ENCODE data around the gene ATP1A1. TPM values are rescaled to one million over a fixed set of nuclear protein-coding genes. Genes with fewer than 3 reads are reported as not detected.

ATP1A1 gene
- total RNA-seq, 1 donor from 2014 or later, result 358 TPM

- Histone ChIP-seq H3K4me3 (no peak overlapping the region), H3K27me3 (no peaks in the 10 kb centered on the region), H3K9me3 (no peaks in the 10 kb centered on the region), H3K4me1 (no peaks in the 10 kb centered on the region), H3K27ac (no peak overlapping the region), H3K36me3 (no peaks in the 10 kb centered on the region)
- intact Hi-C loops (cut with DNase I), result no loop called here
- TF ChIP-seq CTCF (IDR thresholded peaks at IDR 0.05), result no peak
- no peak for TF ChIP-seq POLR2AphosphoS5 (IDR thresholded peaks at IDR 0.05; ENCODE audit: insufficient read depth in 1 of 2, low read depth in 1 of 2)
- no peak for TF ChIP-seq POLR2A (IDR thresholded peaks at IDR 0.05)
- DNase-seq (ENCODE audit: extremely low spot score in 2 of 2), result no peak
Observed at GRCh38 chr1:116445534-116445933, 72.5 kb downstream of the ATP1A1 start.

- no peak for TF ChIP-seq CTCF (IDR thresholded peaks at IDR 0.05)
- TF ChIP-seq POLR2AphosphoS5 (IDR thresholded peaks at IDR 0.05; ENCODE audit: insufficient read depth in 1 of 2, low read depth in 1 of 2), result no peak
- no peak for TF ChIP-seq POLR2A (IDR thresholded peaks at IDR 0.05)
- no peaks in the 10 kb centered on the region for H3K27me3 ChIP-seq
- no peaks in the 10 kb centered on the region for H3K4me1 ChIP-seq
- intact Hi-C loops (cut with DNase I), result no loop called here
- H3K36me3 ChIP-seq, result no peaks in the 10 kb centered on the region
- no peak for DNase-seq (ENCODE audit: extremely low spot score in 2 of 2)
- no peak overlapping the region for H3K4me3 ChIP-seq
- H3K9me3 ChIP-seq, result no peaks in the 10 kb centered on the region
- no peak overlapping the region for H3K27ac ChIP-seq
Observed at GRCh38 chr1:116446686-116447085, 73.6 kb downstream of the ATP1A1 start.

GRCh38 chr1:116448785-116449385 is 75.8 kb downstream of the ATP1A1 start:
- Histone ChIP-seq H3K36me3 (no peaks in the 10 kb centered on the region), H3K27ac (no peak overlapping the region), H3K27me3 (no peaks in the 10 kb centered on the region), H3K4me1 (no peaks in the 10 kb centered on the region), H3K4me3 (no peak overlapping the region), H3K9me3 (no peaks in the 10 kb centered on the region)
- TF ChIP-seq CTCF (IDR thresholded peaks at IDR 0.05) (no peak), POLR2AphosphoS5 (IDR thresholded peaks at IDR 0.05; ENCODE audit: insufficient read depth in 1 of 2, low read depth in 1 of 2) (no peak), POLR2A (IDR thresholded peaks at IDR 0.05) (no peak)
- DNase-seq (ENCODE audit: extremely low spot score in 2 of 2), result no peak
- intact Hi-C loops (cut with DNase I), result no loop called here

GRCh38 chr1:116449578-116449977 is 76.5 kb downstream of the ATP1A1 start:
- Histone ChIP-seq H3K4me1 (no peaks in the 10 kb centered on the region), H3K4me3 (no peak overlapping the region), H3K27me3 (no peaks in the 10 kb centered on the region), H3K36me3 (no peaks in the 10 kb centered on the region), H3K27ac (no peak overlapping the region), H3K9me3 (no peaks in the 10 kb centered on the region)
- DNase-seq (ENCODE audit: extremely low spot score in 2 of 2), result no peak
- TF ChIP-seq CTCF (IDR thresholded peaks at IDR 0.05) (no peak), POLR2A (IDR thresholded peaks at IDR 0.05) (no peak), POLR2AphosphoS5 (IDR thresholded peaks at IDR 0.05; ENCODE audit: insufficient read depth in 1 of 2, low read depth in 1 of 2) (no peak)
- intact Hi-C loops (cut with DNase I), result no loop called here

- Histone ChIP-seq H3K4me1 (no peaks in the 10 kb centered on the region), H3K9me3 (no peaks in the 10 kb centered on the region), H3K27me3 (no peaks in the 10 kb centered on the region), H3K36me3 (no peaks in the 10 kb centered on the region), H3K4me3 (no peak overlapping the region), H3K27ac (no peak overlapping the region)
- intact Hi-C loops (cut with DNase I), result no loop called here
- TF ChIP-seq CTCF (IDR thresholded peaks at IDR 0.05) (no peak), POLR2A (IDR thresholded peaks at IDR 0.05) (no peak), POLR2AphosphoS5 (IDR thresholded peaks at IDR 0.05; ENCODE audit: insufficient read depth in 1 of 2, low read depth in 1 of 2) (no peak)
- no peak for DNase-seq (ENCODE audit: extremely low spot score in 2 of 2)
Observed at GRCh38 chr1:116451702-116452101, 78.7 kb downstream of the ATP1A1 start.

Data from vagina (tissue), 2 donors.